Measurements from ENCODE around the gene BMPR1B. TPM values are rescaled to one million over a fixed set of nuclear protein-coding genes. Genes with fewer than 3 reads are reported as not detected.

Gene BMPR1B
- total and polyA plus RNA-seq, 2 donors (not counting 1 experiment from before 2014, with no cell fraction given) = not detected

DNA sequence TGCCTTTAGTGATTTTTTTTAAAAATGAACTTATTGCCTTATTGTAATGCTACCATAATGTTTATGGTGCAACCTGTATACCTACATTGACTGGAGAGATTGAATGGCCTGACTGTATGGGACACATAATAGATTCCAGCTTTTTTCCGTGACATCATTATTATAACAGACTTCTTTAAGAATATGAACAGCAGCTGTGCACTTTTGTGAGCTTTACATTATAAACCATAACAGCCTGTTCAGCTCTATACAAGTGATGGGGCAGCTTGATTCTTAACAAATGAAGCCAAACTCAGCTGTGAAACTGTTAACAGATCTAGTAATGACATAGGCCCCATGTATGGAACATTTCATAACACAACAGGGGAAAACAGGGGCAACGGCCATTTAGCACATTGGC, 187.0 kb downstream of the BMPR1B start:
- CTCF ChIA-PET = no interaction called here
- Mint-ChIP-seq H3K9me3 (ENCODE audit: insufficient read depth) (no peaks in the 10 kb centered on the region), H3K27me3 (no peaks in the 10 kb centered on the region)

DNA sequence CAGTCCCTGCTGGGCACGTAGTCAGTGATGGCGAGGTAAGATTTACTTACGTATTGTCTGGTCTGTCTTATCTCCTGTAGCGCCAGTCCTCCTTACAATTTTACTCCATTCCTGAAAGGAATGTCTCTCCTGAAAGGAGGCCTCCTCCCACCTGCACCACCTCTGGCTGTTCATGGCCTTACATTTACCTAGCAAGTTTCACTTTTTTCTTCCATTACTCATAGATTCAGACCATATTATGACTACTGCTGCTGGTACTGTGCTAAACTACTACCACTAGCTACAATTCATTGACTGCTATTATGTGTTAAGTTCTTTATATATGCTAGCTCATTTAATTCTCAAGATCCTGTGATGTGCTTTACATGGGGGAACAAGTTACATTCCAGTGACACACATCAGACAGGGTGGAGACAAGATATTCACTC, 189.9 kb downstream of the BMPR1B start:
- H3K9ac ChIP-seq (ENCODE audit: low read length) = no peak overlapping the region
- WGBS (ENCODE audit: insufficient coverage) = 91% methylated on average over 4 of the region's 4 CpGs
- no peaks in the 10 kb centered on the region for H4K20me1 ChIP-seq (ENCODE audit: control insufficient read depth, insufficient read depth, low read length, poor library complexity, severe bottlenecking)
- no peaks in the 10 kb centered on the region for H3K9me3 ChIP-seq (ENCODE audit: control extremely low read depth in 1 of 3, control insufficient read depth in 2 of 3, insufficient read depth in 1 of 3, low read length in 2 of 3)
- H3K4me1 ChIP-seq (ENCODE audit: control insufficient read depth in 2 of 2, insufficient read depth in 2 of 2, low read length in 2 of 2) = no peaks in the 10 kb centered on the region
- H3K9me3 Mint-ChIP-seq (ENCODE audit: insufficient read depth) = peaks cover 9% of the 10 kb centered on the region
- H3K27me3 ChIP-seq (replicated peaks in 1 of 4; ENCODE audit: control extremely low read depth in 1 of 4, control insufficient read depth in 3 of 4, insufficient read depth in 4 of 4, low read length in 3 of 4) = no peaks in the 10 kb centered on the region
- no peaks in the 10 kb centered on the region for H3K79me2 ChIP-seq (ENCODE audit: control insufficient read depth, insufficient read depth, low read length)
- ATAC-seq (ENCODE audit: low read depth) = no peak
- H3K4me3 Mint-ChIP-seq = no peak overlapping the region
- CTCF ChIA-PET = interaction anchor here (1.2 kb wide), 1 partner anchor 9 kb away, joined by 3 read pairs; no protein-coding TSS in a partner anchor
- no peak overlapping the region for H3K4me2 ChIP-seq (replicated peaks; ENCODE audit: low read depth, low read length, poor library complexity, severe bottlenecking)
- H2AFZ ChIP-seq (ENCODE audit: insufficient read depth, low read depth, low read length, poor library complexity, severe bottlenecking) = no peak overlapping the region
- H3K4me3 ChIP-seq (ENCODE audit: control extremely low read depth in 1 of 5, extremely low read depth in 1 of 5, insufficient read depth in 1 of 5, low read depth in 2 of 5, low read length in 4 of 5) = no peak overlapping the region
- POLR2A ChIA-PET = no interaction called here
- H3K36me3 ChIP-seq (replicated peaks in 1 of 2; ENCODE audit: control extremely low read depth in 1 of 2, control insufficient read depth in 1 of 2, extremely low read depth in 1 of 2, insufficient read depth in 2 of 2, low read length in 1 of 2) = no peaks in the 10 kb centered on the region
- H3K27ac ChIP-seq (ENCODE audit: low read length in 2 of 2) = no peak overlapping the region
- H3K27ac Mint-ChIP-seq = no peak overlapping the region
- intact Hi-C loops (cut with micrococcal nuclease) = no loop called here
- no peaks in the 10 kb centered on the region for H3K27me3 Mint-ChIP-seq
- TF ChIP-seq EZH2 (IDR thresholded peaks at IDR 0.05; ENCODE audit: borderline replicate concordance, insufficient read depth, low read depth, low read length, poor library complexity, severe bottlenecking) = no peak
- TF ChIP-seq, protein P1, sequence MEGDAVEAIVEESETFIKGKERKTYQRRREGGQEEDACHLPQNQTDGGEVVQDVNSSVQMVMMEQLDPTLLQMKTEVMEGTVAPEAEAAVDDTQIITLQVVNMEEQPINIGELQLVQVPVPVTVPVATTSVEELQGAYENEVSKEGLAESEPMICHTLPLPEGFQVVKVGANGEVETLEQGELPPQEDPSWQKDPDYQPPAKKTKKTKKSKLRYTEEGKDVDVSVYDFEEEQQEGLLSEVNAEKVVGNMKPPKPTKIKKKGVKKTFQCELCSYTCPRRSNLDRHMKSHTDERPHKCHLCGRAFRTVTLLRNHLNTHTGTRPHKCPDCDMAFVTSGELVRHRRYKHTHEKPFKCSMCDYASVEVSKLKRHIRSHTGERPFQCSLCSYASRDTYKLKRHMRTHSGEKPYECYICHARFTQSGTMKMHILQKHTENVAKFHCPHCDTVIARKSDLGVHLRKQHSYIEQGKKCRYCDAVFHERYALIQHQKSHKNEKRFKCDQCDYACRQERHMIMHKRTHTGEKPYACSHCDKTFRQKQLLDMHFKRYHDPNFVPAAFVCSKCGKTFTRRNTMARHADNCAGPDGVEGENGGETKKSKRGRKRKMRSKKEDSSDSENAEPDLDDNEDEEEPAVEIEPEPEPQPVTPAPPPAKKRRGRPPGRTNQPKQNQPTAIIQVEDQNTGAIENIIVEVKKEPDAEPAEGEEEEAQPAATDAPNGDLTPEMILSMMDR (IDR thresholded peaks at IDR 0.05) = no peak
- no peaks in the 10 kb centered on the region for H3K4me1 Mint-ChIP-seq
- DNase-seq = no peak

More for the DNA sequence above, 187.0 kb downstream of the BMPR1B start:
- Histone ChIP-seq H3K27me3 (replicated peaks in 1 of 4; ENCODE audit: control extremely low read depth in 1 of 4, control insufficient read depth in 3 of 4, insufficient read depth in 4 of 4, low read length in 3 of 4) (no peaks in the 10 kb centered on the region), H3K4me1 (ENCODE audit: control insufficient read depth in 2 of 2, insufficient read depth in 2 of 2, low read length in 2 of 2) (no peaks in the 10 kb centered on the region), H4K20me1 (ENCODE audit: control insufficient read depth, insufficient read depth, low read length, poor library complexity, severe bottlenecking) (no peaks in the 10 kb centered on the region), H3K4me2 (replicated peaks; ENCODE audit: low read depth, low read length, poor library complexity, severe bottlenecking) (no peak overlapping the region), H3K79me2 (ENCODE audit: control insufficient read depth, insufficient read depth, low read length) (no peaks in the 10 kb centered on the region), H3K4me3 (ENCODE audit: control extremely low read depth in 1 of 5, extremely low read depth in 1 of 5, insufficient read depth in 1 of 5, low read depth in 2 of 5, low read length in 4 of 5) (no peak overlapping the region), H3K36me3 (replicated peaks in 1 of 2; ENCODE audit: control extremely low read depth in 1 of 2, control insufficient read depth in 1 of 2, extremely low read depth in 1 of 2, insufficient read depth in 2 of 2, low read length in 1 of 2) (no peaks in the 10 kb centered on the region), H3K9ac (ENCODE audit: low read length) (no peak overlapping the region), H3K27ac (ENCODE audit: low read length in 2 of 2) (no peak overlapping the region), H3K9me3 (ENCODE audit: control extremely low read depth in 1 of 3, control insufficient read depth in 2 of 3, insufficient read depth in 1 of 3, low read length in 2 of 3) (no peaks in the 10 kb centered on the region), H2AFZ (ENCODE audit: insufficient read depth, low read depth, low read length, poor library complexity, severe bottlenecking) (no peak overlapping the region)
- TF ChIP-seq, protein P1 (IDR thresholded peaks at IDR 0.05) = no peak
- no peak for TF ChIP-seq EZH2 (IDR thresholded peaks at IDR 0.05; ENCODE audit: borderline replicate concordance, insufficient read depth, low read depth, low read length, poor library complexity, severe bottlenecking)
- Mint-ChIP-seq H3K4me3 (no peak overlapping the region), H3K27ac (no peak overlapping the region), H3K4me1 (no peaks in the 10 kb centered on the region)
- no CpG with 5 or more reads among the region's 2 CpGs for WGBS (ENCODE audit: insufficient coverage)
- POLR2A ChIA-PET = no interaction called here
- no peak for ATAC-seq (ENCODE audit: low read depth)
- intact Hi-C loops (cut with micrococcal nuclease) = no loop called here
- DNase-seq = no peak
